HEK293T (cell line): ENCODE results near the gene SCN3B.

Experiments used
- CTCF ChIA-PET: fragments of 350-600 bp; formaldehyde crosslinking; extraction: SDS; loops from one replicate; lab custom pipeline; 2021; ENCODE audit warnings: antibody characterized with exemption, inconsistent platforms; lab: Yijun Ruan, JAX
- POLR2A ChIA-PET: fragments of 350-600 bp; formaldehyde crosslinking; extraction: SDS; loops from one replicate; lab custom pipeline; 2020; ENCODE audit warnings: antibody characterized with exemption, inconsistent platforms; lab: Yijun Ruan, JAX
- DNase-seq: peaks from one replicate; pipeline ENCODE4 v3.0.0; 2012; ENCODE audit warnings: mixed read lengths; ENCODE audit errors: extremely low spot score
- ARNT ChIP-seq: fragments of 450-650 bp; IDR thresholded peaks from 2 replicates; pipeline ENCODE4 v1.6.1; 2017; ENCODE audit warnings: mild to moderate bottlenecking
- BHLHE40 ChIP-seq: fragments of 450-650 bp; IDR thresholded peaks from 2 replicates; pipeline ENCODE4 v1.6.1; 2016; ENCODE audit warnings: mild to moderate bottlenecking, moderate library complexity, borderline replicate concordance
- CTBP1 ChIP-seq: fragments of 450-650 bp; IDR thresholded peaks from 2 replicates; pipeline ENCODE4 v1.6.1; 2016; ENCODE audit warnings: borderline replicate concordance
- ELF4 ChIP-seq: fragments of 450-650 bp; IDR thresholded peaks from 2 replicates; pipeline ENCODE4 v1.6.1; 2017; ENCODE audit warnings: antibody characterized with exemption
- FOXA1 ChIP-seq: fragments of 450-650 bp; IDR thresholded peaks from 2 replicates; pipeline ENCODE4 v1.6.1; 2016; ENCODE audit warnings: mild to moderate bottlenecking
- FOXK2 ChIP-seq: fragments of 450-650 bp; IDR thresholded peaks from 2 replicates; pipeline ENCODE4 v1.6.1; 2016; ENCODE audit warnings: mild to moderate bottlenecking
- FOXM1 ChIP-seq: fragments of 450-650 bp; IDR thresholded peaks from 2 replicates; pipeline ENCODE4 v1.6.1; 2017; ENCODE audit warnings: mild to moderate bottlenecking, borderline replicate concordance
- HDGF ChIP-seq: fragments of 450-650 bp; IDR thresholded peaks from 2 replicates; pipeline ENCODE4 v1.6.1; 2017; ENCODE audit warnings: antibody characterized with exemption, borderline replicate concordance
- L3MBTL2 ChIP-seq: fragments of 450-650 bp; conservative IDR thresholded peaks from 2 replicates; pipeline ENCODE4 v1.6.1; 2016; ENCODE audit warnings: mild to moderate bottlenecking
- LEF1 ChIP-seq: fragments of 450-650 bp; IDR thresholded peaks from 2 replicates; pipeline ENCODE4 v1.6.1; 2017; ENCODE audit warnings: mild to moderate bottlenecking, borderline replicate concordance
- NFRKB ChIP-seq: fragments of 450-650 bp; IDR thresholded peaks from 2 replicates; pipeline ENCODE4 v1.6.1; 2016; ENCODE audit warnings: mild to moderate bottlenecking, moderate library complexity
- PKNOX1 ChIP-seq: fragments of 450-650 bp; IDR thresholded peaks from 2 replicates; pipeline ENCODE4 v1.6.1; 2016
- SP1 ChIP-seq: fragments of 450-650 bp; IDR thresholded peaks from 2 replicates; pipeline ENCODE4 v1.6.1; 2017
- SUZ12 ChIP-seq: fragments of 450-650 bp; IDR thresholded peaks from 2 replicates; pipeline ENCODE4 v1.6.1; 2016; ENCODE audit warnings: mild to moderate bottlenecking
- TARDBP ChIP-seq: fragments of 450-650 bp; IDR thresholded peaks from 2 replicates; pipeline ENCODE4 v1.6.1; 2016
- ZNF384 ChIP-seq: fragments of 450-650 bp; IDR thresholded peaks from 2 replicates; pipeline ENCODE4 v1.6.1; 2016

SCN3B gene

GRCh38 chr11:123597859-123598258 lies 56.6 kb downstream of the SCN3B start:
- TF ChIP-seq ZNF384 (no peak), NFRKB (no peak), CTBP1 (no peak), ARNT (no peak), SP1 (no peak), ELF4 (no peak), FOXM1 (no peak), PKNOX1 (no peak), TARDBP (no peak), HDGF (no peak), SUZ12 (no peak), FOXK2 (no peak), FOXA1 (no peak), BHLHE40 (no peak), L3MBTL2 (no peak), LEF1 (no peak)
- DNase-seq: no peak
- POLR2A ChIA-PET: no interaction called here

GRCh38 chr11:123594921-123595320 lies 59.5 kb downstream of the SCN3B start:
- DNase-seq: no peak
- POLR2A ChIA-PET: no interaction called here
- CTCF ChIA-PET: no interaction called here
- TF ChIP-seq ARNT (no peak), FOXM1 (no peak), ELF4 (no peak), NFRKB (no peak), CTBP1 (no peak), LEF1 (no peak), FOXK2 (no peak), FOXA1 (no peak), SP1 (no peak), HDGF (no peak), L3MBTL2 (no peak), SUZ12 (no peak), BHLHE40 (no peak), ZNF384 (no peak)

More at GRCh38 chr11:123597859-123598258, 56.6 kb downstream of the SCN3B start:
- CTCF ChIA-PET: no interaction called here

DNA sequence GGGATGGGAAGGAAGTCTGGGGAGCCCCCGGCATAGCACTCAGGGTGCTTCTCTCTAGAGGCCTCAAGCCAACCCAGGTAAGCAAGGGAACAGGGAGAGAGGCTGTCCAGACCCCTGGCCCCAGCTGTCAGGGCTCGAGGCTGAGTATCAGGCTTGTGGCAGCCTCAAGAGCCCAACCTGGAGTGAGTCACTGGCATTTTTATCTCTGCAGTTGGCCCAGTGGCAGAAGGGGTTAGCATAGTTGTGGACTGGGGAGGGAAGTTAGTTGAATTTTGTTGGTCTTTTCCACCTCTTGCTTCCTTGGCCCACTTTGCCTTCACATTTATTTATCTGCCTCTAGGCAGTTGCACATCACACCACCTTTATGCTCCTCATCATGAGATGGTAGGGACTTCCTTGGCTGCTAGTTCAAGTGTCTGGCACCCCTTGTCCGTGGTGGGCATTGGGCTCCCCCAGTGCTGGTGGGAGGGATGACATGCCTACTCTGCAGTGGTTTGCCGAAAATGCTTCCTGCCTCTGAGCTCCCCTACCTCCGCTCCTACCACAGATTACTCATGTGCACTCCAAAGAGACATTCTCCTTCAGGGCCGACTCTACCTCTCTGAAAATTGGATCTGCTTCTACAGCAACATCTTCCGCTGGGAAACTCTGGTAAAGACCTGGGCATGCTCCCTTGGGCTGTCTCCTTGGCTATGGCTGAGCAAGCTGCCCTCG lies 60.1 kb downstream of the SCN3B start:
- TF ChIP-seq FOXK2: no peak
- no peak for TF ChIP-seq FOXM1
- TF ChIP-seq HDGF: no peak
- no peak for TF ChIP-seq LEF1
- TF ChIP-seq BHLHE40: no peak
- no peak for TF ChIP-seq CTBP1
- TF ChIP-seq ARNT: no peak
- no peak for TF ChIP-seq FOXA1
- TF ChIP-seq SP1: no peak
- TF ChIP-seq NFRKB: no peak
- TF ChIP-seq ZNF384: no peak
- no peak for TF ChIP-seq PKNOX1
- no peak for TF ChIP-seq L3MBTL2
- TF ChIP-seq ELF4: no peak
- ChIA-PET CTCF (no interaction called here), POLR2A (no interaction called here)
- DNase-seq: no peak

DNA sequence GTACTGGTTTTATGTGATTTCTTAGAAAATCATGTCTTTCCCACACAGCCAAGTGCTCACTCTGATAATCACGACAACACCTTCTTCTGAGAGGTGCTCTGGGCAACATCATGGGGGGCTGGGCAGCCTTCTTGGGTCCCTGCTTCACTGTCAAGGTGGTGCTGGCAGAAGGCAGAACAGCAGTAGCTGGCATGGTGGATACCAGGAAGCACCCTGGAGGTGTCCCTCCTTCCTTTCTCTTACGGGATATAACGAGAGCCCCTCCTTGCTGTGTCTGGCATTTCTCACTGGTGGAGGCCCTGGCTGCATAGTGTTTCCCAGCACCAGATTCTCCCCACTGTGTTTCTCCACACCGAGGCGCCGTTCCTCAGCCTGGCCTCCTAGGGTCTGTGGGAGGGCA lies 60.9 kb downstream of the SCN3B start:
- TF ChIP-seq ZNF384: no peak
- ChIA-PET POLR2A (no interaction called here), CTCF (no interaction called here)
- DNase-seq: no peak

GRCh38 chr11:123590296-123590912 lies 64.0 kb downstream of the SCN3B start:
- CTCF ChIA-PET: interaction anchor here (1.2 to 1.4 kb wide), 2 partner anchors 10 to 329 kb away, joined by 4 to 5 read pairs; no protein-coding TSS in a partner anchor
- TF ChIP-seq ARNT: no peak
- TF ChIP-seq LEF1: no peak
- no peak for TF ChIP-seq SP1
- TF ChIP-seq NFRKB: no peak
- TF ChIP-seq FOXK2: no peak
- TF ChIP-seq HDGF: no peak
- TF ChIP-seq FOXA1: no peak
- no peak for TF ChIP-seq L3MBTL2
- no peak for TF ChIP-seq ELF4
- TF ChIP-seq ZNF384: no peak
- no peak for TF ChIP-seq FOXM1
- TF ChIP-seq SUZ12: no peak
- TF ChIP-seq CTBP1: no peak
- no peak for TF ChIP-seq TARDBP
- TF ChIP-seq BHLHE40: no peak
- TF ChIP-seq PKNOX1: no peak
- POLR2A ChIA-PET: no interaction called here
- no peak for DNase-seq
